ENCODE measurements around the gene TCF12.
"Not testable (repeated sequence)": the region's sequence is repeated elsewhere in the genome, so short reads cannot be mapped to it uniquely, and the experiment has no call there.

TCF12 gene

DNA sequence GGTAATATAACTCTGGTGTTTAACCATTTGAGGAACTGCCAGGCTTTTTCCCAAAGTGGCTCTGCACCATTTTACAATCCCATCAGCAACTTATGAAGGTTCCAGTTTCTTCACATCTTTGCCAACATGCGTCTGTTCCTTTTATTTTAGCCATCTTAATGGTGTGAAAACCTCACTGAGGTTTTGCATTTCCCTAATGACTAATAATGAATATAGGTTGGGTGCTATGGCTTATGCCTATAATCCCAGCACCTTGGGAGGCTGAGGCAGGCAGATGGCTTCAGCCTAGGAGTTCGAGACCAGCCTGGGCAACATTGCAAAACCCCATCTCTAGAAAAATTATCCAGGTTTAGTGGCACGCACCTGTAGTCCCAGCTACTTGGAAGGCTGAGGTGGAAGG, 210.6 kb downstream of the TCF12 start:
- in situ Hi-C loops (cut with MboI; ENCODE audit: low sequenced_read_pairs): no loop called here

- in situ Hi-C loops (cut with MboI; ENCODE audit: low sequenced_read_pairs): no loop called here
These were observed 212.5 kb downstream of the TCF12 start for GRCh38 chr15:57130956-57131355.

- in situ Hi-C loops (cut with MboI; ENCODE audit: low sequenced_read_pairs): no loop called here
These were observed 214.9 kb downstream of the TCF12 start for GRCh38 chr15:57133127-57133968.

DNA sequence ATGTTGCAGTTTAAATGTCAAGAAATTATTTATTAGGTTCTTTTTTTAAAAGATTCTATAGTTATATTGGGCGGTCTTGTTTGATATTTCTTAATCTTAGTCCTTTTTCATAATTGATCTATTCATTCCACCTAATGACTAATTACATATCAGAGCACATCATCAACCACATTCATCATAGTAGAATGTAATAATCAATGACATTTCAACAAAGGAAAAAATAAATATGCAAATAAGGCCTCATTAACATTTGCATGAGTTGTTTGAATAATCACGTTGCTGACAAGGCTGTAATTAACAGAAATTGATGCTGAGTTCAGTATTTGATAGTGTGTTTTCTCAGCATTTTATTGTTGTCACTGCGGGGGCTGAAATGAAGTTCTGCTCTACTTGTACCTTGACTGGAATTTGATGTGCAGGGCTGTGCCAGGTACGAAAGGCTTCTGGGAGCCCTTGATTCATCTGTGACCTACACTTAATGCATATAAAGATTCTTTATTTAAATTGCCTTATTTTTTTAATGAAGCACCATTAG, 215.7 kb downstream of the TCF12 start:
- in situ Hi-C loops (cut with MboI; ENCODE audit: low sequenced_read_pairs): no loop called here

GRCh38 chr15:57134851-57135250, 216.4 kb downstream of the TCF12 start:
- in situ Hi-C loops (cut with MboI; ENCODE audit: low sequenced_read_pairs): no loop called here

- in situ Hi-C loops (cut with MboI; ENCODE audit: low sequenced_read_pairs): no loop called here
These were observed 217.4 kb downstream of the TCF12 start for GRCh38 chr15:57135800-57136199.

GRCh38 chr15:57138349-57138788, 219.9 kb downstream of the TCF12 start:
- in situ Hi-C loops (cut with MboI; ENCODE audit: low sequenced_read_pairs): no loop called here

GRCh38 chr15:57143511-57144078, 225.2 kb downstream of the TCF12 start:
- in situ Hi-C loops (cut with MboI; ENCODE audit: low sequenced_read_pairs): no loop called here

- in situ Hi-C loops (cut with MboI; ENCODE audit: low sequenced_read_pairs): no loop called here
These were observed 226.0 kb downstream of the TCF12 start for GRCh38 chr15:57144448-57144847.

DNA sequence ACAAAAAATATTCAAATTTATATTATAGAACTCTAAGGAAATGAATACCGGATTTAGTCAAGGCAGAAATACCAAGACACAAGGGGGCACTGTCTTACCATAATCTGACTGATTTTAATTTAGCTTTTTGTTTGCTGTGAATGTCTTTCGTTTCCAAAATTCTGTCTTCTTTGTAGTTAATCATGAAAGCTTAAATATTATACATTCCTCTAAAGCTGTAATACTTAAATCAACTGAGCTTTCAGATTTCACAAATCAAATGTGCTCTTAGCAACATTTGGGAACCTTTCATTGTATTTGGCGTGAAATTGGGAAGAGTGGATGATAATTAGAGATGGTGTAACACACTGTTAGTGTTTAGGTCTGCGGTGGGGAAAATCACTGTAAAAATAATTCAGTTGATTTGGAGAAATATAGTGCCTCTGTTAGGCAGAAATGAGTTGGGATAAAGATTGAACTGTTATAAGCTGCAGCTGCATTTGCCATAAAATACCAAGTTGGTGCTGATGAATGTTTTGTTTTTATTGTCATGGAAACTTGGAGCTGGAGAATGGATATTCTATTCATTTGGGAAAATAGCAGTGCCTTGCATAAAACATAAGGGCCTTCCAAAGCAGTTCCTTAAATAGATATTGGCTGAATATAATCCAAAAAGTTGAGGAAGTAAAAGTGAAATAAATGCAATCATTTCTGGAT, 228.2 kb downstream of the TCF12 start:
- in situ Hi-C loops (cut with MboI; ENCODE audit: low sequenced_read_pairs): no loop called here

DNA sequence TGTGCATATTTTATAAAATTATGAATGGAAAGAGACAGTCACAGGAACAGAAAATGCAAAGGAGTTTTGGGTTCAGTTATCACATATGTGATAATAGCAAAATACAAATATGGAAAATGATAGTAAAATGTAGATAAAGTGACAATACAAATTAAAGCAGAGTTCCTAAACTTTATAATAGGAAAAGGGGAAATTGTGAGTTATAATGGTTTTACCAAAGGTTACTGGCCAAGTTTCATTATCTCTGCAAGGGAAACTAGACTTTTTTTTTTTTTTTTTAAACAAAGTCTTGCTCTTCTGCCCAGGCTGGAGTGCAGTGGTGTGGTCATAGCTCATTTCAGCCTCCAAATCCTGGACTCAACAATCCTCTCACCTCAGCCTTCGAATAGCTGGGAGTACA, 229.2 kb downstream of the TCF12 start:
- in situ Hi-C loops (cut with MboI; ENCODE audit: low sequenced_read_pairs): no loop called here

GRCh38 chr15:57148262-57148661, 229.8 kb downstream of the TCF12 start:
- in situ Hi-C loops (cut with MboI; ENCODE audit: low sequenced_read_pairs): no loop called here

- in situ Hi-C loops (cut with MboI; ENCODE audit: low sequenced_read_pairs): no loop called here
These were observed 230.8 kb downstream of the TCF12 start for GRCh38 chr15:57149196-57149595.

GRCh38 chr15:57150066-57150865, 231.8 kb downstream of the TCF12 start:
- in situ Hi-C loops (cut with MboI; ENCODE audit: low sequenced_read_pairs): no loop called here

- in situ Hi-C loops (cut with MboI; ENCODE audit: low sequenced_read_pairs): not testable (repeated sequence)
These were observed 232.4 kb downstream of the TCF12 start for GRCh38 chr15:57150866-57151203.

- in situ Hi-C loops (cut with MboI; ENCODE audit: low sequenced_read_pairs): no loop called here
These were observed 233.7 kb downstream of the TCF12 start for GRCh38 chr15:57152133-57152532.

GRCh38 chr15:57152666-57153539, 234.5 kb downstream of the TCF12 start:
- in situ Hi-C loops (cut with MboI; ENCODE audit: low sequenced_read_pairs): no loop called here

GRCh38 chr15:57156210-57156884, 237.9 kb downstream of the TCF12 start:
- in situ Hi-C loops (cut with MboI; ENCODE audit: low sequenced_read_pairs): no loop called here

GRCh38 chr15:57158589-57158988, 240.1 kb downstream of the TCF12 start:
- in situ Hi-C loops (cut with MboI; ENCODE audit: low sequenced_read_pairs): no loop called here

Data from hTERT RPE-1 (cell line).